HL-60 (cell line): Measurements from ENCODE around the gene POU2AF3.

ENCODE experiments used
- DNase-seq, 2 experiments: peaks; one replicate each; pipeline ENCODE4 v3.0.0-alpha.2; 2010 to 2020; ENCODE audit warnings: low read depth in 1 of 2, low spot score in 1 of 2
- H3K27ac ChIP-seq: fragments of 250-450 bp; sonication (Bioruptor Pico); replicated peaks from 2 replicates; pipeline ENCODE4 v1.5.1; 2020; ENCODE audit warnings: mild to moderate bottlenecking, moderate library complexity
- H3K27me3 ChIP-seq: fragments of 250-450 bp; sonication (Bioruptor Pico); 2 replicates; pipeline ENCODE4 v1.5.1; 2021; ENCODE audit warnings: mild to moderate bottlenecking, moderate library complexity; ENCODE audit not compliant: insufficient read depth, poor library complexity, severe bottlenecking
- H3K4me3 ChIP-seq: replicated peaks from 2 replicates; pipeline ENCODE4 v1.5.1; 2011; ENCODE audit warnings: mild to moderate bottlenecking, control low read depth, low read length; ENCODE audit not compliant: insufficient read depth
- GABPA ChIP-seq: IDR thresholded peaks from 2 replicates; pipeline ENCODE4 v1.6.1; 2012; ENCODE audit warnings: low read depth
- POLR2AphosphoS5 ChIP-seq: IDR thresholded peaks from 2 replicates; pipeline ENCODE4 v1.6.1; 2012; ENCODE audit warnings: low read depth
- SPI1 ChIP-seq: IDR thresholded peaks from 2 replicates; pipeline ENCODE4 v1.6.1; 2012; ENCODE audit warnings: low read depth, mild to moderate bottlenecking, borderline replicate concordance
- TF ChIP-seq, protein P1 (sequence below): IDR thresholded peaks from one replicate; pipeline ENCODE4 v1.5.1; 2011; ENCODE audit warnings: low read length, control low read depth, inconsistent platforms; ENCODE audit not compliant: insufficient read depth
- TF ChIP-seq, protein P2 (sequence below): IDR thresholded peaks from 2 replicates; pipeline ENCODE4 v1.6.1; 2012; ENCODE audit warnings: low read depth; ENCODE audit not compliant: insufficient replicate concordance

The POU2AF3 gene

DNA sequence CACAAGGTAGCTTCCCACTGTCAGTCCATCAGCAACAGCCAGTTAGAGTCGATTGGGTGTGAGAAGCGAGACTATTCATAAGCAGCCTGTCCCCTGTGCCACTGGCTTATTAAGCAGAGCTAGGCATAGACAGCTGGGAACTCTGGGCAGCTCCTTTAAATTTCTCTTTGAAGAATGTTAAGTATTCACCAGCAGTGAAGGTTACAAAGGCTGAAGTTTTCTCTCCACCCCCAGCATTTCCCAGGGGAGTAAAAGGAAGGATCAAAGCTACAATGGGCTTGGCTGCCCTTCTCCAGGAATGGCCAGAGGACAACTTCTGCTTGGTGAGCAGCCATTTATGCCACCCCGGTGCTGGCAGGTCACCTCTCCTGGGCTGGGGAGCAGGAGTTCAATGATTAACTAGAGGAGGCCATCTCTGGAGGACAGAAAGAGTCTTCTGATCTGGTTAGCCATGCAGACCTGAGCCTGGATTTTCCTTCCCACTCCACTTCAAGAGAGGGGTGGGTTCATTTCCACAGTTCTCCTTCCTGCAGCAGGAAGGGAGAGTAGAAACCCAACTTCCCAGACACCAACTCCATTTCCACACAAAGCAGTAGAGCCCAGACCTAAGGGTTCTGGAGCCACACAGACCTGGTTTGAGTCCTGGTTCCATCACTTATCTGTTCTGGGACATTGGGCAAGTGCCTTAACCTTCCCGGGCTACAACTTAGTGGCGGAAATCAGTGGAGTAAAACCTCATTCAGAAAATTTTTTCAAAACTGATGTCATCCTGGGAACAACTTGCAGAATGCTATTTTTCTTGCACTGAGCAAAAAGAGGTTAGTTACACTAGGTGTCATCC lies 22.6 kb downstream of the POU2AF3 start:
- H3K27ac ChIP-seq: no peak overlapping the region
- no peak overlapping the region for H3K4me3 ChIP-seq
- H3K27me3 ChIP-seq: peaks cover 4% of the 10 kb centered on the region
- DNase-seq: no peak
- no peak for TF ChIP-seq GABPA
- TF ChIP-seq, protein P1, sequence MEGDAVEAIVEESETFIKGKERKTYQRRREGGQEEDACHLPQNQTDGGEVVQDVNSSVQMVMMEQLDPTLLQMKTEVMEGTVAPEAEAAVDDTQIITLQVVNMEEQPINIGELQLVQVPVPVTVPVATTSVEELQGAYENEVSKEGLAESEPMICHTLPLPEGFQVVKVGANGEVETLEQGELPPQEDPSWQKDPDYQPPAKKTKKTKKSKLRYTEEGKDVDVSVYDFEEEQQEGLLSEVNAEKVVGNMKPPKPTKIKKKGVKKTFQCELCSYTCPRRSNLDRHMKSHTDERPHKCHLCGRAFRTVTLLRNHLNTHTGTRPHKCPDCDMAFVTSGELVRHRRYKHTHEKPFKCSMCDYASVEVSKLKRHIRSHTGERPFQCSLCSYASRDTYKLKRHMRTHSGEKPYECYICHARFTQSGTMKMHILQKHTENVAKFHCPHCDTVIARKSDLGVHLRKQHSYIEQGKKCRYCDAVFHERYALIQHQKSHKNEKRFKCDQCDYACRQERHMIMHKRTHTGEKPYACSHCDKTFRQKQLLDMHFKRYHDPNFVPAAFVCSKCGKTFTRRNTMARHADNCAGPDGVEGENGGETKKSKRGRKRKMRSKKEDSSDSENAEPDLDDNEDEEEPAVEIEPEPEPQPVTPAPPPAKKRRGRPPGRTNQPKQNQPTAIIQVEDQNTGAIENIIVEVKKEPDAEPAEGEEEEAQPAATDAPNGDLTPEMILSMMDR: no peak
- TF ChIP-seq POLR2AphosphoS5: no peak
- TF ChIP-seq, protein P2, sequence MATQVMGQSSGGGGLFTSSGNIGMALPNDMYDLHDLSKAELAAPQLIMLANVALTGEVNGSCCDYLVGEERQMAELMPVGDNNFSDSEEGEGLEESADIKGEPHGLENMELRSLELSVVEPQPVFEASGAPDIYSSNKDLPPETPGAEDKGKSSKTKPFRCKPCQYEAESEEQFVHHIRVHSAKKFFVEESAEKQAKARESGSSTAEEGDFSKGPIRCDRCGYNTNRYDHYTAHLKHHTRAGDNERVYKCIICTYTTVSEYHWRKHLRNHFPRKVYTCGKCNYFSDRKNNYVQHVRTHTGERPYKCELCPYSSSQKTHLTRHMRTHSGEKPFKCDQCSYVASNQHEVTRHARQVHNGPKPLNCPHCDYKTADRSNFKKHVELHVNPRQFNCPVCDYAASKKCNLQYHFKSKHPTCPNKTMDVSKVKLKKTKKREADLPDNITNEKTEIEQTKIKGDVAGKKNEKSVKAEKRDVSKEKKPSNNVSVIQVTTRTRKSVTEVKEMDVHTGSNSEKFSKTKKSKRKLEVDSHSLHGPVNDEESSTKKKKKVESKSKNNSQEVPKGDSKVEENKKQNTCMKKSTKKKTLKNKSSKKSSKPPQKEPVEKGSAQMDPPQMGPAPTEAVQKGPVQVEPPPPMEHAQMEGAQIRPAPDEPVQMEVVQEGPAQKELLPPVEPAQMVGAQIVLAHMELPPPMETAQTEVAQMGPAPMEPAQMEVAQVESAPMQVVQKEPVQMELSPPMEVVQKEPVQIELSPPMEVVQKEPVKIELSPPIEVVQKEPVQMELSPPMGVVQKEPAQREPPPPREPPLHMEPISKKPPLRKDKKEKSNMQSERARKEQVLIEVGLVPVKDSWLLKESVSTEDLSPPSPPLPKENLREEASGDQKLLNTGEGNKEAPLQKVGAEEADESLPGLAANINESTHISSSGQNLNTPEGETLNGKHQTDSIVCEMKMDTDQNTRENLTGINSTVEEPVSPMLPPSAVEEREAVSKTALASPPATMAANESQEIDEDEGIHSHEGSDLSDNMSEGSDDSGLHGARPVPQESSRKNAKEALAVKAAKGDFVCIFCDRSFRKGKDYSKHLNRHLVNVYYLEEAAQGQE: no peak
- TF ChIP-seq SPI1: no peak

DNA sequence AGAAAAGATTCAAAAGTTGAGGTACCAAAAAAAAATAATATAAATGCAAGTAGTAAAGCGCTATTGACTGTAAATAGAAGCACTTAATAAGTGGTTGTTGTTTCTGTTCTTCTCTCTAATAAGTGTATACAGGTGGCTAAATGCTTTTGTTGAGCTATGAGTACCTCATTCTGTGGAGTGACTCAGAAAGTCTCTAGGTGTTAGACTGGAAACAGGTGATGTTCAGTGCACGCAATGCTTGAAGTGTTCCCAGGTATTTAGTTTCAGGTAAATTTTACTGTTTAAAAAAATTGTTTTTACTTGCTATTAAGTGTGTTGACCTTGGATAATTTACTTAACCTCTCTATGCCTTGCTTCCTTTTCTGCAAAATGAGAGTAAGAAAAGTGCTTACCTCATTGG lies 24.2 kb downstream of the POU2AF3 start:
- Histone ChIP-seq H3K4me3 (no peak overlapping the region), H3K27me3 (peaks cover 4% of the 10 kb centered on the region), H3K27ac (no peak overlapping the region)
- no peak for DNase-seq
- no peak for TF ChIP-seq SPI1

DNA sequence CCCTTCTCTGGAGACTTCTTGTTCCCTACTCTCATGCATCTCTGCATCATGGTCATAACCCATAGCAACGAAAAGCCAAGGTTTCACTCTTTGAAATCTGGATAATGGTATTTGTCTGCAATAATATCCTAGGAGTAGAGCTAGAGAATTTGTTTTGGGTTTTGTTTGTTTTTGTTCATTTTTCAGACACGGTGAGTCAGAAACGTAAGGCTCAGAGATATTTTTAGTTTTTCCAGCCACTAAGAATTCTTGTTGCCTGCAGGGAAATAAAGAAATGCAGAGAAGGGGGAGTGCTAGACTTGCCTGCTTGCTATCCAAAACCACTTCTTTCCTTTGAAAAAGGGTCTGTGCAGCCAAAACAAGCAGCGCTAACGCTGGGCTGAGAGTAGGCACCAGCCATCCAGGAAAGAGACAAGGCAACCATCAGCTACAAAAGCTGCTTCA lies 26.0 kb downstream of the POU2AF3 start:
- no peak for DNase-seq

More for the DNA sequence above, 26.0 kb downstream of the POU2AF3 start:
- TF ChIP-seq, protein P1: no peak
- TF ChIP-seq GABPA (no peak), POLR2AphosphoS5 (no peak), SPI1 (no peak)
- TF ChIP-seq, protein P2: no peak
- no peak overlapping the region for H3K4me3 ChIP-seq
- H3K27ac ChIP-seq: no peak overlapping the region
- peaks cover 4% of the 10 kb centered on the region for H3K27me3 ChIP-seq
